Activated CD4-positive, alpha-beta T cell treated with anti-CD3 and anti-CD28 coated beads, Interleukin-2, amount 50 U/mL, for 16 hours (primary cell): ENCODE results near the gene RNASEH1.

Experiments used
- DNase-seq: peaks from one replicate; pipeline ENCODE4 v3.0.0-alpha.2; 2020

Gene RNASEH1

DNA sequence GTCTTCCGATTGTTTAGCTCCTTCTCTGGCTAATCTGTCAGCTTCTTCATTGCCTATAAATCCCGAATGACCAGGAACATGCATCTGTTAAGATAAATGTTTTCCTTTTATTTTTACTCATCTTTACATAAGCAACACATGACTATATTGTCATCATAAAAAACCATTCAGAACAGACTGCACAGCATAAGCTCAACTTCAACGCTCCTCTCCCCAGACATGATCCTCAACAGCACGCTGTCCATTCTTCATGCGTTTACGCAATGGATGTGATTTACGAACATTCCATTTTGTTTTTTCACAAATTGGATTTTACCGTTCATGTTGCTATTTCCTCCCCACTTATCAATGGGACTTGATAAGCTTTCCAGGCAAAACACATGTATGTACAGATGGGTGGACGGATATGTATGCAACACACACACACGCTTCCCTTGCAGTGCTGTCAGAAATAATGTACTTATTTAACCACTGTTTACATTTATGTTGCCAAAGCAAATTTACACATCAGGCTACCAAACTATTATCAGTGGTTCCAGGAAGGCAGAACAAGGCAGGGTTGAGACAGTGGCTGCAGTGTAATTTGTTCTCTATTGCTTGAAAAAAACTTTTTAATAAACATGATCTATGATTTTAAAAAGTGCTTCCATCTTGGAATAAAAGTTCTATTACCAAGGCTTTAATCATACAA, 12.2 kb downstream of the RNASEH1 start:
- no peak for DNase-seq

GRCh38 chr2:3543023-3543683, 15.0 kb downstream of the RNASEH1 start:
- DNase-seq: no peak

DNA sequence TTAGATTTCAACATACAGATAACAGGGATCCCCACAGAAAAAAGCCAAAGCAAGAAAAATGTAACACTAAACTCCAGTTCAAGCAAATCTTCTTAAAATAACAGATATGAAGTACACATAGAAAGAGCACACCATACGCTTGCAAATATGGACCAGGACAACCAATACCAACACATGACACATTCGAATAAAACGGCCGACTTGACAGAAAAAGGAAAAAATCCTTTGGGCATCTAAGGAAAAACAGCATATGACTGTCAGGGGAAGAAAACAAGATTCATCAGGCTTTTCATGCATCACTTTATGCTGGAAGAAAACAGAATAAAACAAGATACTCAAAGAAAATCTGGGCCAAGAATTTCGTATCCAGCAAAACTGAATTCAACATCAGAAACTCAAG, 16.0 kb downstream of the RNASEH1 start:
- no peak for DNase-seq

- no peak for DNase-seq
Measured at GRCh38 chr2:3539836-3540235, 18.3 kb downstream of the RNASEH1 start.

GRCh38 chr2:3536682-3537632, 21.2 kb downstream of the RNASEH1 start:
- DNase-seq: no peak

DNA sequence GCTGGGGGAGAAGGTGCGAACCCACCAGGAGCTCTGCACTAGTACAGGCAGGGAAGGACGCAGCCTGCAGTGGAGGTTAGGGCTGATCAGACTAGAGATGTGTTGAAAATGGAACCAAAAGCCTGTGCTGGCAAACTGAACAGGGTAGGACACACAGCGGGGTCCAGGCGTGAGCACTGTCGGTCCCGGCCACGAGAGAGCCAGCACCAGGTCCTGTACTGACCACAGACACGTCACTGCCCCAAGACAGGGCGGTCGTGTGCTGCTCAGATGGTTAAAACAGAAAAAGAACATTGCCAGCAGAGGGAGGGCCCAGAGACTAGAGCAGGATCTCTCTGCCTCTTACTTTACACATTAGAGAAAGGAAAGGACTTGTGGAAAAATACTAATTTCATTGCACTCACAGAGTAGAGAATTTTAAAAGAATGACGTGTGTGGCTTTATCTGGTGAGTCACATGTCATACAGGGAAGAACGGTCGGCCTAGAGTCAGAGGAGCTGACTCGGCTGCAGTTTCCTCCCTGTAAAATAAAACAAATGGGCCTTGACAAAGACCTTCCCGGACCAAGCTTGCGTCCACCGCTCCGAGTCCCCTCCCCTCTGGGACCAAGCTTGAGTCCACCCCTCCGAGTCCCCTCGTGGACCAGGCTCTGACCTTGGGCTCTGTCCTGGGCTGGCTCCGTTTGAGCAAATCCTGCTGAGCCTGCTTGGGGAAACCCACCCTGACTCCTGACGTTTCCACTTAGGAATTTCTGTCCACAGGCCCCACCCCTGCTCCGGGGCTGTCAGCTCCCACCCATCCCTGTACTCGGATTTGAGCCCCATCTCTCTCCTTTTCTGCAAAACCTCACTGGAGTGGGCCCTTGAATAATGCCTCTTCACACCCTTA, 22.1 kb downstream of the RNASEH1 start:
- DNase-seq: no peak

DNA sequence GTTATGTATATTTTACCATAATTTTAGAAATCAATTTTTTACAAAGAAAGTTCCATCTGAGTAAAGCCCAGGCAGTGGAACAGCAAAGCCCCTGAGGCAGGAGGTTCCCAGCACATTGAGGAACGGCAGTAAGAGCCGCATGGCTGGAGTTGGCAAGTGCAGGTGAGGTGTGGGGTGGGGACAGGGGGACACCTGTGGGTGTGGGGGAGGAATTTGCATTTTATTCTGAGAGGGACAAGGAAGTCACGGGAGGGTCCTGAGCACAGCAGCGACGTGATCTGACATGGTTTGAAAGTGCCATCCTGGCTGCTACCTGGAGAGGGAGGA, 22.7 kb downstream of the RNASEH1 start:
- no peak for DNase-seq

DNA sequence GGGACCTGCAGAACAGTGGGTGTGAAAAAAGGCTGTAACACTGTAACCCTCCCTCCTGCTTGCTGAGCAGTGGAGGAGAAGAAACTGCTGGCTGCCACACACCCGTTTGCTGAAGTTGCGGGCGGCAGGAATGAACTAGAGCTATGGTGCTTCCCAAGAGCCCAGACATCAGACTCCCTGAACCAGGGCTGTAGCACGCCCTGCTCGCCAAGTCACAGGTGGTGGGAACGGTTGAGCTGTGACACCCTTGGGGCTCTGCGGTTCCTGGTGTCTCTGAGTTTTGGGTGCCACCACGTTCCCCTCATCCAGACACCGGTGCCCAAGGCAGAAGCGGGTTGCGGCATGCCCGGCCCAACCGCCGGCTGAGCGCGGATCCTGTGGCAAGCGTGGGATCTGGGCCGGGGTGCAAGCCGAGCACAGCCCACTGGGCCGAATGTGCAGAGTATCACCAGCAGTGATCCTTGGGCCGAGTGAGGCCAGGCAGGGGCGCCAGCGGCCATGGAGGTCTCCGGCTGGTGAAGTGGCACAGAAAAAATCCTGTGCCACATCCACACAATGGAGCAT, 23.8 kb downstream of the RNASEH1 start:
- DNase-seq: no peak

DNA sequence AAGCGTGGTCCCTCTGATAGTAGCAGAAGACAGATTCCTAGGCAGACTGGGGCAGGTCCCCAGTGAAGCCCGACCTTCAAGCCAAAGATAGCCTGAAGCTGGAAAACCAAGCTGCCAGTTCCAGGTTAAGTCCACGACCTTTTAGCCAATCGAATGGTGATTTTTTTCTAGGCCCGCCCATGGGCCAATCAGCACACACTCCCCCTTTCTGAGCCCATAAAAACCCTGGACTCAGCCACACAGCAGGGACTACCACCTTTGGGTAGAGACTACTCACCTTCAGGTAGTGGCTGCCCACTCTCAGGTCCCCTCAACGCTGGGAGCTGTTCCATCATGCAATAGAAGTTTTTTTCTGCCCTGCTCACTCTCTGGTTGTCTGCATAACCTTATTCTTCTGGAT, 24.3 kb downstream of the RNASEH1 start:
- DNase-seq: no peak

GRCh38 chr2:3532941-3533340, 25.2 kb downstream of the RNASEH1 start:
- DNase-seq: no peak

- no peak for DNase-seq
Measured at GRCh38 chr2:3529316-3530025, 28.7 kb downstream of the RNASEH1 start.

- no peak for DNase-seq
Measured at GRCh38 chr2:3527886-3528785, 30.0 kb downstream of the RNASEH1 start.

GRCh38 chr2:3526871-3527270, 31.3 kb downstream of the RNASEH1 start:
- no peak for DNase-seq

DNA sequence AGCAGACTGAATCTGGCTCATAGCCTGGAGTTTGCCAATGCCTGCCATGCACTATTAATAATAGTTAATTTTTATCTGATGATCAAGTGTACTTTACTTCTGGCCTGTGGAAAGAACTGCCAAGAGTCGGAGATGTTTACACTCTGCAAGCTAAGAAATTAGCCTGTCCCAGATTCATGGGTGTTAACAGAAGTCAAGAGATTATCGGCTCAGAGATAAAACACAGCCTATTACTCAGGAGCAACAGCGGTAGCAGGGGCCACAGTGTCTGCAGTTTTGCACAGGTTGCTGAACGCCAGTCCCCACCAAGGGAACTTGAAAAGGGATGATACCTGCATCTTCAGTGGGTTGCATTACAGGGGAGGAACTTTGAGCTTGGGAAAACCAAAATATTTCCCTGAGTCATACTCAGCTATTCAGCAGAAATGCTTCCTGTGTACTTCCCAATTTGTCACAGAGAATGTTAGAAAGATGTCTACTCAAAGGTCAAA, 34.5 kb downstream of the RNASEH1 start:
- no peak for DNase-seq

DNA sequence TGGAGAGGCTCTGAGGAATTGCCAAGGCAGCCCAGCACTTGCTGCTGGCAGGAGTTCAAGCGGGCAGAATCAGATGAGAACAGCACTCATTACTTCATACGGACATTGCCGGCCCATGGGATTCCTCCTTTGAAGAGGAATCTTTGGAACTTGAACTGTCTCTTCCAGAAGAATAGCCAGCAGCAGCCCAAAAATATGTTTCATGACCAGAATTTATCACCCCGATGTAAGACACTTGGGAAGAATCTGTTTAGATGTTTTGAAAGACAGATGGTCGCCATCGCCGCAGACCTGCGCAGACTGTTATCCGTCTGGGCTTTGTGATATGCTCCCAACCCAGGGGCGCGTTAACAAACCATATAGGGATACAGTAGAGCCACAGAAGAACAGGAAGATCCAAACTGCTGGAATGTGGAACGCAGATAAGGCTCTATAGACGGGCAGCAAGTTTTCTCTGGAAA, 35.1 kb downstream of the RNASEH1 start:
- DNase-seq: no peak

DNA sequence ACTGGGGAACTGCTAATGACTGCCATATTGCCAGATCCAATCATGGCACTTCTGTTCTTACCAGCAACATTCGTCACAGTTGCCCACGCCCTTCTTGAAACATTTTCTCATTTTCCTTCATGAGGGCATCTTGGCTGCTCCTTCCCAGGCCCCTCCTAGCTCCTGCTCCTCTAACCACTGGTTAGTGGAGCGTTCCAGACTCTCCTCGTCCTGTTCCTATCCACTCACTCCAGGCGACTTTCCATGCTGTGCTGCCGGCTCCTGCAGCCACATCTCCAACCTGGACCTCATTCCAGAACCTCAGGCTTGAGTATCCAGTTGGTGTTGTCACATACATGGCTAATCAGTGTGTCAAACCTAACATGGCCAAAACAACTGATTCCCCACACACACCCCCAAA, 37.5 kb downstream of the RNASEH1 start:
- no peak for DNase-seq

DNA sequence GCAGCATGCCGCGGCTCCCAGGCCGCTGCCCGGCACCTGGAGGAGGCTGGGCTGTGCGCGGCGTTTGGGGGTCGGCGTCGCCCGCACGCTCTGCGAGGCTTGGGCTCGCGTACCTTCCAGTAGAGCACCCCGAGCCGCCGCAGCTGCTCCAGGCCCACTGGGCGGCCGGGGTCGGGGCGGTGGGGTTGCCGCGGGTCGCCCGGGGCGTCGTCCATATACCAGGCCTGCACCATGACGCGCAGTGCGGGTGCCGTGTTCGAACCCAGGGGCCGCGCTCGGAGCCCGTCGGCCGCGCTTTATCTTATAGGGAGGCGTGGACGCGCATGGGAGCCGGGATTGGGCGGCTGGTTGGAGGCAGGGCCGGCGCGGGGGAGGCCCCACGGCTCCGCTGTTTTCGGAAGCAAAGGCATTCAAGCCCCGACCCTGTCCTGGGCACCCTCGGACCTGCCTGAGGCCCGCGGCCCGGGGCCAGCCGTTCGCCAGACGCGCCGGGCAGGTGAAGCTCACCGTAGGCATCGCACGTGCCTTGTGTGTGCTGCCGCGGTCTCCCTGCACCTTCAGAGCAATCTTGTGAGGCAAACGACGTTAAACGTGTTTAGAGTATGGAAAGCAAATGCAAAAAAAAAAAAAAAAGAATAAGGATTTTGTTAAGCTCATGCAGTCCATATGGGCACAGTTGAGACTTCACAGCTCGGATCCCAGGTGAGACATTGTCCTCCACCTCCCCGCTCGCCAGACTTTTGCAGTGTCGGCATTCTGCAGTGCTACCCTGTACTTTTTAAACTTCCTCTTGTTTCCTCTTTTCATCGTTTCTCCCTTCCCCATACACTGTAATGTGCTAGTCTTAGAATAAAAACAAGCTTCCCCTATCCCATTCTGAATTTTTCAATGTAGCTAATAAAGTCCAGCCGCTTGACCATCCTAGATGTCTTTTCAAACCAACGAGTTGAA, 38.6 kb downstream of the RNASEH1 start, which contains the start of gene ADI1:
ADI1 (minus strand) TSS at position 277 of the 951 bp plus-strand sequence; CDS start at position 233, 44 bp downstream.
- peak; percentile 85 for DNase-seq

GRCh38 chr2:3518496-3519254, 39.5 kb downstream of the RNASEH1 start:
- peak; percentile 99 for DNase-seq
